ENCODE measurements around the gene CIZ1. TPM values are rescaled to one million over a fixed set of nuclear protein-coding genes. Genes with fewer than 3 reads are reported as not detected.

CIZ1 gene
- total and polyA plus RNA-seq, 4 donors, result 36.6 to 83.7 (median 50.5) TPM

- no peak for TF ChIP-seq CTCF (IDR thresholded peaks at IDR 0.05; ENCODE audit: control extremely low read depth, extremely low read depth)
- no peaks in the 10 kb centered on the region for H3K27me3 ChIP-seq (ENCODE audit: control insufficient read depth in 3 of 3, insufficient read depth in 3 of 3, low read length in 2 of 3)
- H3K4me1 ChIP-seq (ENCODE audit: control insufficient read depth in 5 of 5, insufficient read depth in 5 of 5, low read length in 5 of 5), result peaks cover 0 to 16% (median 3%) of the 10 kb centered on the region in 5 donors
- H3K9ac ChIP-seq (ENCODE audit: insufficient read depth in 1 of 2, low read length in 2 of 2), result peak within 1 kb of the TSS; percentile 25 to 57
- H3K9me3 ChIP-seq (ENCODE audit: control insufficient read depth in 4 of 4, insufficient read depth in 3 of 4, low read length in 3 of 4), result no peaks in the 10 kb centered on the region
- peak; percentile 95 for ATAC-seq (ENCODE audit: insufficient read depth, low FRiP score)
- peak within 1 kb of the TSS; percentile 82 to 85 for H3K27ac ChIP-seq (ENCODE audit: low read depth in 1 of 2, low read length in 1 of 2)
- WGBS, 2 donors, result 0 to 1% methylated on average over 51 to 76 of the region's 77 CpGs
- DNase-seq, result peak; percentile 97 to 98 (median 98)
- H3K36me3 ChIP-seq (ENCODE audit: control insufficient read depth in 4 of 4, insufficient read depth in 4 of 4, low read length in 4 of 4), result peaks cover 0 to 22% (median 9%) of the 10 kb centered on the region in 4 donors
- H3K4me3 ChIP-seq, result peak within 1 kb of the TSS; percentile 66
Measured at GRCh38 chr9:128159784-128160602, 31.4 kb downstream of the CIZ1 start, which contains the start of gene BBLN. Gene BBLN, plus strand, starts transcription at chr9:128160265. Its CDS starts 143 bp downstream, at chr9:128160408.

DNA sequence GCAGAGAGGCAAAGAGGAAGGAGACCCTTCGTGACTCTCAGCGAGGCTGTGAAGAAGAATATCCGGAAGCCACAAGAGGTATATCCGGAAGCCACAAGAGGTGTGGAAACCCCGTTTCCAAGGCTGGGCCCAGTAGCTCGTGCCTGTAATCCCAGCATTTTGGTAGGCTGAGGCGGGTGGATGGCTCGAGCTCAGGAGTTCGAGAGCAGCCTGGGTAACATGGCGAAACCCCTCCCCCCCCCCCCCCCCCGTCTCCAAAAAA lies 31.9 kb downstream of the CIZ1 start:
- 17 to 21% methylated on average over 11 of the region's 11 CpGs for WGBS, 2 donors
- ATAC-seq (ENCODE audit: insufficient read depth, low FRiP score), result peak; percentile 1

GRCh38 chr9:128155736-128156500 lies 35.5 kb downstream of the CIZ1 start:
- no peak for ATAC-seq (ENCODE audit: insufficient read depth, low FRiP score)

More for the DNA sequence above, 31.9 kb downstream of the CIZ1 start:
- Histone ChIP-seq H3K4me3 (no peak overlapping the region), H3K36me3 (ENCODE audit: control insufficient read depth in 4 of 4, insufficient read depth in 4 of 4, low read length in 4 of 4) (peaks cover 0 to 22% (median 9%) of the 10 kb centered on the region in 4 donors), H3K9me3 (ENCODE audit: control insufficient read depth in 4 of 4, insufficient read depth in 3 of 4, low read length in 3 of 4) (no peaks in the 10 kb centered on the region), H3K27ac (ENCODE audit: low read depth in 1 of 2, low read length in 1 of 2) (peak overlapping the region in 1 of 2 donors; percentile 82), H3K27me3 (ENCODE audit: control insufficient read depth in 3 of 3, insufficient read depth in 3 of 3, low read length in 2 of 3) (no peaks in the 10 kb centered on the region), H3K4me1 (ENCODE audit: control insufficient read depth in 5 of 5, insufficient read depth in 5 of 5, low read length in 5 of 5) (peaks cover 0 to 16% (median 3%) of the 10 kb centered on the region in 5 donors), H3K9ac (ENCODE audit: insufficient read depth in 1 of 2, low read length in 2 of 2) (no peak overlapping the region)
- TF ChIP-seq CTCF (IDR thresholded peaks at IDR 0.05; ENCODE audit: control extremely low read depth, extremely low read depth), result no peak
- no peak for DNase-seq

More at GRCh38 chr9:128155736-128156500, 35.5 kb downstream of the CIZ1 start:
- WGBS, 2 donors, result 84 to 85% methylated on average over 7 of the region's 7 CpGs
- no peak overlapping the region for H3K4me3 ChIP-seq
- H3K27ac ChIP-seq (ENCODE audit: low read depth in 1 of 2, low read length in 1 of 2), result no peak overlapping the region
- no peaks in the 10 kb centered on the region for H3K27me3 ChIP-seq (ENCODE audit: control insufficient read depth in 3 of 3, insufficient read depth in 3 of 3, low read length in 2 of 3)
- no peaks in the 10 kb centered on the region for H3K9me3 ChIP-seq (ENCODE audit: control insufficient read depth in 4 of 4, insufficient read depth in 3 of 4, low read length in 3 of 4)
- DNase-seq, result no peak
- TF ChIP-seq CTCF (IDR thresholded peaks at IDR 0.05; ENCODE audit: control extremely low read depth, extremely low read depth), result no peak
- H3K4me1 ChIP-seq (ENCODE audit: control insufficient read depth in 5 of 5, insufficient read depth in 5 of 5, low read length in 5 of 5), result peaks cover 0 to 12% (median 3%) of the 10 kb centered on the region in 5 donors
- no peak overlapping the region for H3K9ac ChIP-seq (ENCODE audit: insufficient read depth in 1 of 2, low read length in 2 of 2)
- H3K36me3 ChIP-seq (ENCODE audit: control insufficient read depth in 4 of 4, insufficient read depth in 4 of 4, low read length in 4 of 4), result no peaks in the 10 kb centered on the region

Data from lung (tissue), 12 donors.